OCI-LY7 (cell line): Measurements from ENCODE around the gene ZNF516. TPM values are rescaled to one million over a fixed set of nuclear protein-coding genes. Genes with fewer than 3 reads are reported as not detected.

ENCODE experiments used
- BruUV-seq: library from RNA; stranded (reverse); fragments of 400-500 nt; replicated peaks from 2 replicates; lab custom pipeline; 2021; lab: Mats Ljungman, UMichigan
- CTCF ChIA-PET: fragments of 300-600 bp; sonication (Branson Sonifier 250); formaldehyde crosslinking; loops from one replicate; lab custom pipeline; 2022; ENCODE audit warnings: antibody characterized with exemption; ENCODE audit not compliant: unreplicated experiment; lab: Charles Lee
- POLR2A ChIA-PET: fragments of 300-600 bp; sonication (Branson Sonifier 250); formaldehyde crosslinking; loops from one replicate; lab custom pipeline; 2022; ENCODE audit warnings: antibody characterized with exemption; lab: Charles Lee
- DNase-seq: peaks from one replicate; pipeline ENCODE4 v3.0.0-alpha.2; 2015; ENCODE audit warnings: low spot score
- H2AFZ ChIP-seq: fragments of 200-600 bp; sonication (generic), shearing (Covaris generic); 2 replicates; pipeline ENCODE4 v1.6.1; 2014; ENCODE audit warnings: mild to moderate bottlenecking, antibody characterized with exemption, low read length, moderate library complexity
- H3K27ac ChIP-seq: fragments of 200-600 bp; sonication (generic); 2 replicates; pipeline ENCODE4 v1.5.1; 2014; ENCODE audit warnings: mixed run types, low read depth, mild to moderate bottlenecking, moderate library complexity, low read length, inconsistent platforms; ENCODE audit not compliant: poor library complexity, severe bottlenecking
- H3K36me3 ChIP-seq: fragments of 200-600 bp; sonication (generic); 2 replicates; pipeline ENCODE4 v1.6.1; 2014; ENCODE audit warnings: mild to moderate bottlenecking, antibody characterized with exemption, low read length, moderate library complexity, mixed read lengths; ENCODE audit not compliant: insufficient read depth
- H3K4me1 ChIP-seq: fragments of 200-600 bp; sonication (generic); 2 replicates; pipeline ENCODE4 v1.5.1; 2014; ENCODE audit warnings: mild to moderate bottlenecking, low read length; ENCODE audit not compliant: insufficient read depth, poor library complexity, severe bottlenecking
- H3K4me2 ChIP-seq: fragments of 200-600 bp; sonication (generic); 2 replicates; pipeline ENCODE4 v1.6.1; 2014; ENCODE audit warnings: mild to moderate bottlenecking, low read length
- H3K4me3 ChIP-seq: fragments of 200-600 bp; sonication (generic); 2 replicates; pipeline ENCODE4 v1.5.1; 2014; ENCODE audit warnings: mild to moderate bottlenecking, low read depth, low read length; ENCODE audit not compliant: poor library complexity, severe bottlenecking
- H3K79me2 ChIP-seq: fragments of 200-600 bp; sonication (generic); 2 replicates; pipeline ENCODE4 v1.6.1; 2016; ENCODE audit warnings: low read depth, mild to moderate bottlenecking, low read length, moderate library complexity, mixed read lengths; ENCODE audit not compliant: insufficient read depth
- H3K9me2 ChIP-seq: fragments of 200-600 bp; sonication (generic); 2 replicates; pipeline ENCODE4 v1.6.1; 2016; ENCODE audit warnings: mild to moderate bottlenecking, low read length, mixed read lengths; ENCODE audit not compliant: insufficient read depth
- H3K9me3 ChIP-seq: fragments of 200-600 bp; sonication (generic); 2 replicates; pipeline ENCODE4 v1.6.1; 2014; ENCODE audit warnings: mild to moderate bottlenecking, mixed run types, low read length, mixed read lengths
- H4K20me1 ChIP-seq: fragments of 200-600 bp; sonication (generic); 2 replicates; pipeline ENCODE4 v1.6.1; 2014; ENCODE audit warnings: mild to moderate bottlenecking, antibody characterized with exemption, low read length, moderate library complexity, mixed read lengths; ENCODE audit not compliant: insufficient read depth
- EZH2phosphoT487 ChIP-seq: fragments of 200-600 bp; sonication (generic); IDR thresholded peaks from 2 replicates; pipeline ENCODE4 v1.6.1; 2018; ENCODE audit warnings: low read depth, borderline replicate concordance, mild to moderate bottlenecking, mixed run types, antibody characterized with exemption, low read length, moderate library complexity, mixed read lengths
- intact Hi-C: fragments of 100-400 bp; cut with micrococcal nuclease; formaldehyde crosslinking; loops from one replicate; pipeline ENCODE4 v1.10.0; 2022; ENCODE audit not compliant: unreplicated experiment
- total RNA-seq, 2 experiments: library from RNA; depleted of rRNA in 1 of 2; stranded (reverse); fragments of >200 nt in 1 of 2; shearing (Covaris generic) in 1 of 2; gene quantifications; 2 replicates each; pipeline ENCODE4 v1.2.3, GENCODE V29; 2014 to 2022
- TF ChIP-seq, protein P1 (sequence below): fragments of 200-600 bp; sonication (generic); conservative IDR thresholded peaks from 2 replicates; pipeline ENCODE4 v1.5.1; 2014; ENCODE audit warnings: mild to moderate bottlenecking, antibody characterized with exemption, low read length, moderate library complexity, mixed read lengths

ZNF516 gene
- total RNA-seq, 2 experiments from 2014 or later, result 16.2 to 32.3 TPM

DNA sequence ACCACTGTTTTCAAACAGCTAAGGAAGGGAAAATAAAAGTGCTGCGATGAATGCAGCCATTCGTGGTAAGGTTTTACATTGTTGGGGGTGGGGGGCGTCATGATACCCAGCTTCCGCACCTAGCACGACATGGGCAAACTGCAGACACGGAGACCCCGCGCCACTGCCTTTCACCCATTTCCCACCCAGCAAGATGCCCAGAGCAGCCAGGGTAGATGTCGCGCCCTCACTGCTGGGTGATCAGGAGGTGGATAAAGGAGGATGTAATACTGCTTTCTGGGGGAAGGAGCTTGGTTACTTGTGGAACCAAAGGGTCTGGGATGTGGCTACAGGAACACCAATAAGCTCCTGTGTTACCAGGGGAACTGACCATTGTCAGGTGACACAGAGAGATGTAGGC lies 138.4 kb downstream of the ZNF516 start:
- Histone ChIP-seq H2AFZ (no peak overlapping the region), H3K36me3 (peaks cover 12% of the 10 kb centered on the region), H3K9me3 (no peaks in the 10 kb centered on the region), H3K79me2 (no peaks in the 10 kb centered on the region), H3K4me1 (no peaks in the 10 kb centered on the region), H3K9me2 (no peaks in the 10 kb centered on the region), H4K20me1 (no peaks in the 10 kb centered on the region), H3K4me2 (no peak overlapping the region), H3K4me3 (no peak overlapping the region), H3K27ac (no peak overlapping the region)
- BruUV-seq, result no TSS peak
- DNase-seq, result no peak
- POLR2A ChIA-PET, result no interaction called here
- intact Hi-C loops, result no loop called here
- no peak for TF ChIP-seq EZH2phosphoT487
- TF ChIP-seq, protein P1, sequence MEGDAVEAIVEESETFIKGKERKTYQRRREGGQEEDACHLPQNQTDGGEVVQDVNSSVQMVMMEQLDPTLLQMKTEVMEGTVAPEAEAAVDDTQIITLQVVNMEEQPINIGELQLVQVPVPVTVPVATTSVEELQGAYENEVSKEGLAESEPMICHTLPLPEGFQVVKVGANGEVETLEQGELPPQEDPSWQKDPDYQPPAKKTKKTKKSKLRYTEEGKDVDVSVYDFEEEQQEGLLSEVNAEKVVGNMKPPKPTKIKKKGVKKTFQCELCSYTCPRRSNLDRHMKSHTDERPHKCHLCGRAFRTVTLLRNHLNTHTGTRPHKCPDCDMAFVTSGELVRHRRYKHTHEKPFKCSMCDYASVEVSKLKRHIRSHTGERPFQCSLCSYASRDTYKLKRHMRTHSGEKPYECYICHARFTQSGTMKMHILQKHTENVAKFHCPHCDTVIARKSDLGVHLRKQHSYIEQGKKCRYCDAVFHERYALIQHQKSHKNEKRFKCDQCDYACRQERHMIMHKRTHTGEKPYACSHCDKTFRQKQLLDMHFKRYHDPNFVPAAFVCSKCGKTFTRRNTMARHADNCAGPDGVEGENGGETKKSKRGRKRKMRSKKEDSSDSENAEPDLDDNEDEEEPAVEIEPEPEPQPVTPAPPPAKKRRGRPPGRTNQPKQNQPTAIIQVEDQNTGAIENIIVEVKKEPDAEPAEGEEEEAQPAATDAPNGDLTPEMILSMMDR, result no peak
- CTCF ChIA-PET, result no interaction called here

- H3K79me2 ChIP-seq, result no peaks in the 10 kb centered on the region
- ChIA-PET CTCF (no interaction called here), POLR2A (no interaction called here)
- H3K4me2 ChIP-seq, result no peak overlapping the region
- no peaks in the 10 kb centered on the region for H3K9me3 ChIP-seq
- H3K4me1 ChIP-seq, result no peaks in the 10 kb centered on the region
- TF ChIP-seq, protein P1, result no peak
- no peak for TF ChIP-seq EZH2phosphoT487
- intact Hi-C loops, result no loop called here
- H3K9me2 ChIP-seq, result no peaks in the 10 kb centered on the region
- no peaks in the 10 kb centered on the region for H4K20me1 ChIP-seq
- no peak for DNase-seq
- no peak overlapping the region for H3K4me3 ChIP-seq
- H3K36me3 ChIP-seq, result peaks cover 8% of the 10 kb centered on the region
- no peak overlapping the region for H2AFZ ChIP-seq
- no TSS peak for BruUV-seq
- no peak overlapping the region for H3K27ac ChIP-seq
Measured at GRCh38 chr18:76354348-76354747, 140.7 kb downstream of the ZNF516 start.

- no peak for DNase-seq
- Histone ChIP-seq H3K79me2 (no peaks in the 10 kb centered on the region), H3K4me1 (no peaks in the 10 kb centered on the region), H3K27ac (no peak overlapping the region), H3K9me2 (no peaks in the 10 kb centered on the region), H2AFZ (no peak overlapping the region), H3K4me2 (no peak overlapping the region), H3K4me3 (no peak overlapping the region), H3K9me3 (no peaks in the 10 kb centered on the region), H4K20me1 (no peaks in the 10 kb centered on the region), H3K36me3 (peaks cover 4% of the 10 kb centered on the region)
- POLR2A ChIA-PET, result no interaction called here
- no peak for TF ChIP-seq EZH2phosphoT487
- TF ChIP-seq, protein P1, result no peak
- intact Hi-C loops, result no loop called here
- BruUV-seq, result no TSS peak
- CTCF ChIA-PET, result no interaction called here
Measured at GRCh38 chr18:76353500-76353899, 141.5 kb downstream of the ZNF516 start.
